ENCODE results near the gene SLC2A8.

The SLC2A8 gene

GRCh38 chr9:127452691-127453090, 55.7 kb downstream of the SLC2A8 start:
- H3K79me2 ChIP-seq (ENCODE audit: insufficient read depth, low read length): peaks cover 41% of the 10 kb centered on the region
- peak; percentile 6; the same call in 1 of the 2 replicates for TF ChIP-seq CTCF (conservative IDR thresholded peaks at IDR 0.05; ENCODE audit: low read length)
- TF ChIP-seq EZH2phosphoT487 (IDR thresholded peaks at IDR 0.05; ENCODE audit: borderline replicate concordance): no peak
- peaks cover 32% of the 10 kb centered on the region for H3K4me1 ChIP-seq (ENCODE audit: insufficient read depth, low read length, poor library complexity, severe bottlenecking)
- H3K4me3 ChIP-seq (ENCODE audit: low read length, poor library complexity, severe bottlenecking): peak overlapping the region; percentile 98
- H3K36me3 ChIP-seq (ENCODE audit: insufficient read depth, low read length): peaks cover 20% of the 10 kb centered on the region
- H3K9me2 ChIP-seq (replicated peaks; ENCODE audit: low read depth, low read length): no peaks in the 10 kb centered on the region
- H3K9ac ChIP-seq (ENCODE audit: low read depth, low read length, poor library complexity, severe bottlenecking): peak overlapping the region; percentile 97
- H3F3A ChIP-seq (ENCODE audit: low read depth): no peaks in the 10 kb centered on the region
- peaks cover 9% of the 10 kb centered on the region for H3K27me3 ChIP-seq (ENCODE audit: insufficient read depth, low read length, poor library complexity, severe bottlenecking)
- no peak overlapping the region for H2AFZ ChIP-seq (ENCODE audit: low read length)
- H3K4me2 ChIP-seq (ENCODE audit: low read depth, low read length, poor library complexity, severe bottlenecking): peak overlapping the region; percentile 94
- no peaks in the 10 kb centered on the region for H3K9me3 ChIP-seq (ENCODE audit: insufficient read depth, low read depth, low read length)
- H4K20me1 ChIP-seq (ENCODE audit: insufficient read depth, low read length, poor library complexity, severe bottlenecking): peaks cover 34% of the 10 kb centered on the region

DNA sequence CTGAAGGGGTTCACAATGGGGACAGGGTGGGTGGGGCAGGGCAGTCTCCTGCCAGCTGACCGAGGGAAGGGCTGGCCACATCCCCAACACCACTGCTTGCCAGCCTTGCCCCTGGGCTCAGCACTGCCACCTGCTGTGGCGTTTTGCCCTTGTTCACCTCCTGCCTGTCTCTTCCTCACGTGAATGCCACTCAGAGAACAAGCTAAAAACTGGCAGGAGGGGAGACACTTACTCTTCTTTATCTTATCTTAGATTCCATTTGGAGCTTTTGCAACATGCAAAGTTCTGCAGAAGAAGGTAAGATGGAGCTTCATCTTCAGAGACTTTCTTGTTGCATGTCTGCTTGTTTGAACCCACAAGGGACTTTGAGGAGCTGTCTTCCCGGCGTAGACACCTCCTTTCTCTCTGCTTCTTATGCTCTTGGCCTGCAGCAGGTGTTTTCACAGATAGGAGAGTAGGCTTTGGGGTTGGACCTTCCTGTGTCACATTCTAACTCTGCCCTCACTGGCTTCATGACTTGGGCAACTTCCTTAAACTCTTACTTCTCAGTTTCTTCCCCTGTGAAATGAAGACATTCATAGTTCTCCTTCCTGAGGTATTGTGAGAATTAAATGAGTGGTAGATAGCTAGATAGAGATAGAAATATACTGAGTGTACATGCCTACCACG, 58.5 kb downstream of the SLC2A8 start:
- Histone ChIP-seq H3K79me2 (ENCODE audit: insufficient read depth, low read length) (peaks cover 13% of the 10 kb centered on the region), H3K9me3 (ENCODE audit: insufficient read depth, low read depth, low read length) (no peaks in the 10 kb centered on the region), H3F3A (ENCODE audit: low read depth) (no peaks in the 10 kb centered on the region), H4K20me1 (ENCODE audit: insufficient read depth, low read length, poor library complexity, severe bottlenecking) (peaks cover 6% of the 10 kb centered on the region), H3K4me2 (ENCODE audit: low read depth, low read length, poor library complexity, severe bottlenecking) (no peak overlapping the region), H3K4me1 (ENCODE audit: insufficient read depth, low read length, poor library complexity, severe bottlenecking) (peaks cover 6% of the 10 kb centered on the region), H3K27me3 (ENCODE audit: insufficient read depth, low read length, poor library complexity, severe bottlenecking) (peaks cover 8% of the 10 kb centered on the region), H3K4me3 (ENCODE audit: low read length, poor library complexity, severe bottlenecking) (no peak overlapping the region), H2AFZ (ENCODE audit: low read length) (no peak overlapping the region), H3K9ac (ENCODE audit: low read depth, low read length, poor library complexity, severe bottlenecking) (no peak overlapping the region), H3K36me3 (ENCODE audit: insufficient read depth, low read length) (no peaks in the 10 kb centered on the region), H3K9me2 (replicated peaks; ENCODE audit: low read depth, low read length) (no peaks in the 10 kb centered on the region)
- TF ChIP-seq CTCF (conservative IDR thresholded peaks at IDR 0.05; ENCODE audit: low read length) (peak; percentile 72), EZH2phosphoT487 (IDR thresholded peaks at IDR 0.05; ENCODE audit: borderline replicate concordance) (no peak)

DNA sequence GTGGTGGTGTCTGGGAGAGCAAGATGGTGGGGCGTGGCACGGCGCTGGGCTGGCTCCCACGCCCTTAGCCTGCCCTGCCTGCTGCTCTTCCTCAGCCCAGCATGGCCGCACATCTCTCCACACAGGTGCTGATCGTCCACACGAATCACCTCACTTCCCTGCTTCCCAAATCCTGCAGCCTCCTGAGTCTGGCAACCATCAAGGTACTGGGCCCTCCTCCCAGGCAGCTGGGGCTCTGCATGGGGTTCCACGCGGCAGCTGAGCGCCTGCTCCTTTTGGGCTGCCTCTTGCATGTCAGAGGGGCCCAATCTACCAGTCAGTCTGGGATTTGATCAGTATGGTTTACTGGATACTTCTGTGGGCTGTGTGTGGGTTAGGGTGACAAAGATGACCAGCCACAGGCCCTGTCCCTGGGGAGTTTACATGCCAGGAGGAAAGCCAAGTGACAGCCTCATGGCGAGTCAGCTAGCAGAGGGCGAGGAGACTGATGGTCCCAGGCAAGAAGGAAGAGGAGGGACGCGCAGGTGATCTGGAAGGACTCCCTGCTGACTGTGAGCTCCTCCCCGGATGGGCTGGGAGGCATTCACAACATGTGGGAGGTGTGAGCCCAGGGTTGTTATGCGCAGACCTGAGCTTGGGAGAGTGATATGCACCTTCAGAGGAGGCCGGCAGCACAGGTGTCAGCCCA, 60.4 kb downstream of the SLC2A8 start:
- no peaks in the 10 kb centered on the region for H3F3A ChIP-seq (ENCODE audit: low read depth)
- no peaks in the 10 kb centered on the region for H4K20me1 ChIP-seq (ENCODE audit: insufficient read depth, low read length, poor library complexity, severe bottlenecking)
- H3K4me2 ChIP-seq (ENCODE audit: low read depth, low read length, poor library complexity, severe bottlenecking): no peak overlapping the region
- H3K4me3 ChIP-seq (ENCODE audit: low read length, poor library complexity, severe bottlenecking): no peak overlapping the region
- no peak for TF ChIP-seq CTCF (conservative IDR thresholded peaks at IDR 0.05; ENCODE audit: low read length)
- no peak for TF ChIP-seq EZH2phosphoT487 (IDR thresholded peaks at IDR 0.05; ENCODE audit: borderline replicate concordance)
- no peaks in the 10 kb centered on the region for H3K9me3 ChIP-seq (ENCODE audit: insufficient read depth, low read depth, low read length)
- no peak overlapping the region for H2AFZ ChIP-seq (ENCODE audit: low read length)
- H3K27me3 ChIP-seq (ENCODE audit: insufficient read depth, low read length, poor library complexity, severe bottlenecking): no peaks in the 10 kb centered on the region
- H3K36me3 ChIP-seq (ENCODE audit: insufficient read depth, low read length): no peaks in the 10 kb centered on the region
- peaks cover 4% of the 10 kb centered on the region for H3K4me1 ChIP-seq (ENCODE audit: insufficient read depth, low read length, poor library complexity, severe bottlenecking)
- H3K9ac ChIP-seq (ENCODE audit: low read depth, low read length, poor library complexity, severe bottlenecking): no peak overlapping the region
- no peaks in the 10 kb centered on the region for H3K79me2 ChIP-seq (ENCODE audit: insufficient read depth, low read length)
- no peaks in the 10 kb centered on the region for H3K9me2 ChIP-seq (replicated peaks; ENCODE audit: low read depth, low read length)
